GM18868 (cell line): ENCODE data around the gene KIAA0753.

Source experiments
- ATAC-seq: cut with Tn5 transposase; IDR thresholded peaks from one replicate; pipeline ENCODE4 v1.9.1; 2021; ENCODE audit warnings: mild to moderate bottlenecking, moderate library complexity; ENCODE audit not compliant: unreplicated experiment

KIAA0753 gene

DNA sequence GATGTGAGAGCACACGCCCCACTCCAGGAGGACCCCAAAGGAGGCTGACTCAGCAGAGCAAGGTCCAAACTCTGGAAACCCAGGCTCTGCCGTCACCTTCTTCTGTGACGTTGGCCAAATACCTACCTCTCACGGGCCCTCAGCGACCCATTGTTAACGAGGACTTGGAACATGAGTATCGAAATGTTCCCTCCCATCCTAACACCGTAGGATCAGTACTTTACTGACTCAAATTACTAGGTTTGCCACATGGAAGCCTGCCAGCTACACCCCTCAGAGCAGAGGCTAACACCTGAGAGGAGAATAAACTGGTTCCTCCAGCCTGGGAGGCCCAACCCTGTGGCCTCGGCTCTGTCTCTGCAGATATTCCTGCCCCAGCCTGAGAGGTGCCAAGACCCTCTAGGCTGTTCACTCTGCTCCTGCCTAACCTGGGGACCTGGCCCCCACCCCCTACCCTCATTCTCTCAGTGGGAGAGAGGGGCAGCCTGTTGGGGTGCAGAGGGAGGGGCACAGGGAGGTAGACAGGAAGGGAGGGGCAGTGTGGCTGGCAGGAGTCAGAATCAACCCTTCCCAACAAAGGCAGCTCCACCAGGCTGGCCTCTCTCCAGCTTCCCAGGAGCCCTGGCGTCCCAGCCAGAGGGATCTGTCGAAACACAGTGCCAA lies 88.5 kb downstream of the KIAA0753 start:
- ATAC-seq = no peak

DNA sequence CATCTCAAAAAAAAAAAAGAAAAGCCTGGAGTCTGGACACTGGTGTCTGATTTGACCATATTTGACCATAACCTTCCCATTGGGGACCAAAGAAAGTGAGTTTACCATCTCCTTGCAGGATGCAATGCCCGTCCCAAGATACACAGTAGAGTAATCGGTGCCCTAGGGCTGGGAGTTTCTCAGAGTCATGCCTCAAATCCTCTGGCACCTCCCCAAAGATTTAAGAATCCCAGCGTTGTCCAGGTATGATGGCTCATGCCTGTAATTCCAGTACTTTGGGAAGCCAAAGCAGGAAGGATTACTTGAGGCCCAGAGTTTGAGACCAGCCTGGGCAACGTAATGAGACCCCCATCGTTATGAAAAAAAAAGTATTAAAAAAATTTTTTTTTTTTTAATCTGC lies 89.2 kb downstream of the KIAA0753 start:
- ATAC-seq = no peak

GRCh38 chr17:6549384-6550036 lies 91.0 kb downstream of the KIAA0753 start:
- no peak for ATAC-seq

GRCh38 chr17:6548578-6549330 lies 91.8 kb downstream of the KIAA0753 start:
- no peak for ATAC-seq

- no peak for ATAC-seq
Observed at GRCh38 chr17:6548034-6548433, 92.5 kb downstream of the KIAA0753 start.

DNA sequence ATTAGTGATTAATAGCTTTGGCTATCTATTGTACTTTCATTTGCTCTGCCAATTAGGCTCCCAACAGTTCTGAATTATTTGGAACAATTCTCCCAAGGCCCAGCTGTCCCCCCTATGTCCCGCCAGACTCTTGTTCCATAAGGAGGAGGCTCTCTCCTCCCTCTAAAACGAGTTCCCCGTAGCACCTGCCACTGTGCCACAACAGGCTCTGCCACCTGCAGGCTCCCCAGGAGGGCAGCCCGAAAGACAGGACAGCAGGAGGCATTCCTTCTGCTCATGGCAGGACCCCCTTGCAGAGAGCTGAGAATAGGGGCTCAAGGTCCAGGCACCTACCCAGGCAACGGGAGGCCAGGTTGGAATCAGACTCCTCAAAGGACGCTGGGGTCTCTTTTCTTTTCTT lies 93.2 kb downstream of the KIAA0753 start:
- no peak for ATAC-seq

DNA sequence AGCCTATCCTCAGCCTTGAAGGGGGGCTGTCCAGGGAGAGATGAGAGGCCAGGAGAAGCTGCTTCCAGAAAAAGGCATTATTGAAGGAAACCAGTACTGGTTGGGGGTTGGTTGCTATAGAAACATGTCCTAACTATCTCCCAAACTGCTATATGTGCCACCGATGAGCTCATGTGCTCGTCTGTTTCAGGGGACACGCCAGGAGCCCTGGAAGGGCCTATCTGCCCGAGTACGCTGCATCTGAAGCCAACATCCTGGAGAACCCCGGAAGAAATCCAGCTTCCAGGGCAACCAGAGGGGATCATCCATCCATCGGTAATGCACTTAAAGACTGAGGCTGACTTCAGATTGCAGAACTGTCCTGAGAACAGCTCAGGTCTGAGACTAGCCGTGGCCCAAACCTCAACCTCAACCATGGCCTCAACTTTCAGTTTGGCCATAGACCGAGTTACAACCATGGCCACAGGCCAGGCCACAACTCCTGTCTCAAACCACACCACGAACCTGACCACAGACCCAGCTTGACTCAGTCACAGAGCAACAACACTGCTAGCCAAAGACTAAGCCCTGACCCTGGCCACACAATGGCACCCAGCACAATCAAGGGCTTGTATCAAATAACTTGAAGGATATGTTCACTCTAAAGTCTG lies 94.3 kb downstream of the KIAA0753 start:
- no peak for ATAC-seq

DNA sequence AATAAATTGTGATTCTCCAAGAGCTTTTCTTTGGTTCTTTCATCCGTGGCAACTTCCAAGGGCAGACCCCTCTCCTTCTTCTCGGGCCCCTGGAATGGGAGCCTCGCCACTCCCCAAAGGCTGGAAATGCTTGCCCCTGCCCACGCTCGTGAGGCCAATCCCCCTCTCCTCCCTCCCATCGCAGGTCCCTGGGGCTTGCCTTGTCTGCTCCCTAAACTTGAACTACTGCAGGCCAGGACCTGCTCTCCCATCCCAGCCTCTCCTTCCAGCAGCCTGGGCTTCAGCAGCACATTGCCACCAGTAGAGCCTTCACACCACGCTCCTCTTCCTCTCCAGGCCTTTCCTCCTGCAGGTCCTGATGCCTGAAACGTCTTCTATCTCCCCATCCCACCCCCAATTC lies 95.2 kb downstream of the KIAA0753 start:
- no peak for ATAC-seq

GRCh38 chr17:6544011-6544370 lies 96.5 kb downstream of the KIAA0753 start:
- no peak for ATAC-seq

DNA sequence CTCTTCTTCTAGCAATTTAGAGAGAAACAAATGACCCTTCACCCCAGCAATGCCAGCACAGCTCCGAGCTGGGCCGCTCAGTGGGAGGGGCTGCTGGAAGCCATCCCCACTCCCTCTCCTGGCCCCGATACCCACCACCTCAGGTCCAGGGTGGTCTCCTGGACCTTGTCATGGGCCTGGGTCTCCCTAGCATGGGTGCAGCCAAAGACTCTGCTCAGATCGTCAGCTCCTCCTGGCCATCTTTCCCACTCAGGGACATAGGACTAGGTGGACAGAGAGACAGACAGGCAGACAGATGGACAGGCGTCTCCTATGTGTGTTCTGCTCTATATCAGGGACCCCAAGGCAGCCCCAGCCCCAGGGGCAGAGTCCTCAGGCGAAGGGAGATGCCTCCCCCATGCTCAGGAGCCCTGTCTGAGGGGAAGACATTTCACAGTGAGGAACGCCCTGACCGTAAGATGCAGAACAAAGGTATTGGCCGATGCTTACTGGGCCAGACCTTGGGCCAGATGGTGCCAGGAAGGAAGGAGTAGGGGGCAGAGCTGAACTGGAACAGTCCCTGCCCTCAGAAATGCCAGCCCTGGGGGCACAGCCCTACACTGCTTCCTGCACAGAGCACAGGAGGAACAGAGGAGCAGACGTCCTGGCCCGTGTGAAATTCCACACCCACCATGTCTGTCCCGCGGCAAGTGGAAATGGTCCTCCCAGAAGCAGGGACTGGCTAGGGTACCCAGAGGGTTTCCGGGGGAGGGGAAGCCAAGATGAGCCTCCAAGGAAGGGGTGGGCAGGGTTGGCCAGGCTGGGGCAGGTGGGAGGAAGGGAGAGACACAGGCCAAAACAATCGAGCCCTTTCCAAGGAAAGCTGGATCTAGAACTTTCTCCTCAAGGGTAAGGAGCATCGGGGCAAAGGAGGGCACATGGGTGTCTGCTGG lies 97.2 kb downstream of the KIAA0753 start:
- no peak for ATAC-seq

DNA sequence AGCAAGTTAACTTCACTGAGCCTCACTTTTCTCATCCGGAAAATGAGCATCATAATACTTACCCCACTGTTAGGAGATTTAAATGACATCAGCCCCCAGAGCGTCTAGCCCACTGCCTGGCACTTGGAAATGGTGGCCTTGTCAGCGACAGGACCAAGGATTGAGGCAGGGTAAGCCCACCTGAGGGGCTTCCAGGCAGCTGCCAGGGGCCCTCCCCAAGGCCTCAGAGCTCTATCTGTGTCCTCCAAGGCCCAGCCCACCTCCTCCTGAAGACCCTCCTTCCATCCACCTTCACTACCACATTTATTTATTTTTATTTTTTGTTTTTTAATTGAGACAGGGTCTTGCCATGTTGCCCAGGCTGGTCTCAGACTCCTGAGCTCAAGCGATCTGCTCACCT lies 97.9 kb downstream of the KIAA0753 start:
- ATAC-seq = no peak

DNA sequence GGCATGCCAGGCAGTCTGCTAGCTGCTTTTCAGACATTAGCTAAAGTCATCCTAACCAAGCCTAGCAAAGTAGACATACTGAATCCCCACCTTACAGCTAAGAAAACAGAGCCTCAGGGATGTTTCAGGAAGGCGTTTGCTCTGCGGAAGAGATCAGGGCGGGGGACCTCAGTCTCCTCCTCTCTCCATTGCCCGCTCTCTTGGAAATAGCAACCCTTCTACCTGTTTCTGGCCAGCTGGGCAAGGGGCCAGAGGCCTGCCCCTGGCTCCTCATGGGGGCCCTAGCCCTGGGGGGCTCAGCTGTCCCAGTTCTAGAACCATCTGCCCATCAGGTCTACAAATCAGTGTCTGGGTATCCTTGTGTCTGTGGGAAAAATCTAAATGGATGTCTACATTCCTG lies 98.6 kb downstream of the KIAA0753 start:
- no peak for ATAC-seq

GRCh38 chr17:6539871-6540270 lies 100.6 kb downstream of the KIAA0753 start:
- no peak for ATAC-seq

DNA sequence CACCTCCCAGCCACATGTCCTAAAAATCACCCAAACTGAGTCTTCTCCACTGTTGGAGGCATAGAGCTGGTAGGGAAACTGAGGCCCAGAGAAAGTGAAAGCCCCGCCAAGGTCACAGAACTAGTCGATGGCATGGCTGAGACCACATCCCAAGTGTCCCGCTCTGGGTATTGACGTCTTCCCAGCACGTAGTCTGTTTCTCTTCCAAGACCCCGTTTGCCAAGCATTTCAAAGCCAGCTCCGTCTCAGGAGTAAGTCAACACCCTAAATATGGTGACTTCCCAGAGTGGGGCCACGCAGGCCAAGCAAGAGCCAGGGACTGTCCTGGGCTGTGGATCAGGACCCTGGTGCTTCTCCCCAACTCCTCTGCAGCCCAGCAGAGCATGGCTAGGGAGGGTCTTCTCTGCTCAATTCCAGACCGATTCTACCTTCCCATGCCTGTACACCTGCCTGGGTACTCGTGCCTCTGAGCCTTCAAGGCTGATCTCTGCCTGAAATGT lies 103.9 kb downstream of the KIAA0753 start:
- ATAC-seq = no peak

DNA sequence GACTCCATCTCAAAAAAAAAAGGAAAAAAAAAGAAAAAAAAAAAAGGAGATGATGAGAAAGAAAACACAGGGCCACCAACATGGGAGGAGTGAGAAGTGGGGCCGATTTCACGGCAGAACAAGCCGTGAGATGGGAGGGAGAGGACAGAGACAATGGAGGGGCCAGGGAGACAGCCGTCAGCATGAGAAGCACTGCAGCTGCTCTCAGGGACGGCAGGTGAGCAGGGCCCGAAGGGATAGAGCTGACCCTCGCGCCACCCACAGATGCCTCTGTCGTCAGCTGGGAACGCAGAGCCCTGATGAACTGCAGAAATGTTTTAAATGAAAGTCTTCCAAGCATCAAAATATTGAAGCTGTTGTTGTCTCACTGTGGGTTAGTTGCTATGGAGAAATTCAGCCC lies 104.5 kb downstream of the KIAA0753 start:
- no peak for ATAC-seq

- no peak for ATAC-seq
Observed at GRCh38 chr17:6534846-6535514, 105.5 kb downstream of the KIAA0753 start.

GRCh38 chr17:6532441-6532885 lies 108.0 kb downstream of the KIAA0753 start:
- ATAC-seq = no peak

DNA sequence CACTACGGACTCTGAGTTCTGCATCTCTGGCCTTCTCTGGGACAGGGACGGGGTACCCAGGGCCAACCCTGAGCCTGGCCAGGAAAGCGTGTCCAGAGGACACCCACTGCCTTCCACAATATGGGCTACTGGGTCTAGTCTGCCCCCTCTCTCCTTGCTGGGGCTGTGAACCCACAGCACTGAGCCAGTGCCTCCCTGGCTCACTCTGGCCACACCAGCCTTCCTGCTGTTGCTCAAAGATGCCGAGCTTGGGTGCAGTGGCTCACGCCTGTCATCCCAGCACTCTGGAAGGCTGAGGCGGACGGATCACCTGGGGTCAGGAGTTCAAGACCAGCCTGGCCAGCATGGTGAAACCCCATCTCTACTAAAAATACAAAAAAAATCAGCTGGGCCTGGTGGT lies 108.9 kb downstream of the KIAA0753 start:
- no peak for ATAC-seq

- no peak for ATAC-seq
Observed at GRCh38 chr17:6530324-6530920, 110.1 kb downstream of the KIAA0753 start.
